Kidney (tissue), 14 donors: ENCODE data around the gene ARSJ. TPM values are rescaled to one million over a fixed set of nuclear protein-coding genes. Genes with fewer than 3 reads are reported as not detected.

ENCODE experiments used
- DNase-seq, 5 donors: peaks; one replicate each; pipeline ENCODE4 v3.0.0-alpha.2; 2013 to 2020
- FAIRE-seq: peaks from 2 replicates; lab custom pipeline; 2012; peaks lifted over from hg19 to GRCh38; lab: Jason Lieb, UNC
- H3K27ac ChIP-seq, 2 donors: one replicate each; pipeline ENCODE4 v1.7.0; 2013; ENCODE audit warnings: low read depth in 2 of 2, low read length in 2 of 2, inconsistent platforms in 1 of 2
- H3K27me3 ChIP-seq: one replicate; pipeline ENCODE4 v1.7.1; 2013; ENCODE audit warnings: low read length, inconsistent platforms; ENCODE audit not compliant: control insufficient read depth, insufficient read depth
- H3K36me3 ChIP-seq, 3 donors: one replicate each; pipeline versions ENCODE4 v1.7.0 to v1.7.1; 2013; ENCODE audit warnings: low read length in 3 of 3, control low read depth in 1 of 3, inconsistent platforms in 1 of 3; ENCODE audit not compliant: insufficient read depth in 3 of 3, control insufficient read depth in 2 of 3
- H3K4me1 ChIP-seq, 3 donors: one replicate each; pipeline versions ENCODE4 v1.7.0 to v1.7.1; 2013; ENCODE audit warnings: low read length in 3 of 3, inconsistent platforms in 1 of 3, low read depth in 1 of 3; ENCODE audit not compliant: control insufficient read depth in 2 of 3, insufficient read depth in 2 of 3
- H3K4me3 ChIP-seq, 3 donors: one replicate each; pipeline versions ENCODE4 v1.7.0 to v1.8.1; 2013; ENCODE audit warnings: low read length in 3 of 3, control low read depth in 1 of 3, inconsistent platforms in 1 of 3
- H3K9ac ChIP-seq, 3 donors: one replicate each; pipeline versions ENCODE4 v1.7.0 to v1.7.1; 2013; ENCODE audit warnings: low read length in 3 of 3, control low read depth in 1 of 3, inconsistent platforms in 1 of 3
- H3K9me3 ChIP-seq, 3 donors: one replicate each; pipeline versions ENCODE4 v1.7.0 to v1.7.1; 2013; ENCODE audit warnings: low read length in 3 of 3, control low read depth in 1 of 3, inconsistent platforms in 1 of 3; ENCODE audit not compliant: control insufficient read depth in 2 of 3, insufficient read depth in 1 of 3
- CTCF ChIP-seq: IDR thresholded peaks from 3 replicates; pipeline ENCODE4 v1.5.1; 2012; ENCODE audit warnings: mild to moderate bottlenecking, moderate library complexity, borderline replicate concordance; ENCODE audit not compliant: insufficient read depth; ENCODE audit errors: extremely low read depth
- intact Hi-C: fragments of 100-400 bp; cut with DNase I; formaldehyde crosslinking; loops from one replicate; pipeline ENCODE4 v1.11.1; 2022
- polyA plus RNA-seq: library from polyadenylated mRNA; stranded (reverse); fragments of 350-450 nt; fragmentation: Illumina TruSeq; extraction: RNeasy Lipid Tissue Mini Kit (QIAGEN cat#74804); gene quantifications from one replicate; pipeline ENCODE4 v1.2.3, GENCODE V29; 2014; ENCODE audit warnings: low read depth, low replicate concordance; ENCODE audit not compliant: insufficient read depth
- total RNA-seq: library from RNA; stranded (reverse); fragmentation: NEBNext Ultra II Directional; extraction: Animal tissue kit (Norgen Biotek cat#: 25700); gene quantifications from one replicate; pipeline ENCODE4 v1.2.1, GENCODE V29; 2021
- donor health status: control.
- donor health status: control.
- donor health status: control.
- donor health status: control.
- donor health status: control.
- donor health status: DM: yes; HTN: yes; CAD: no.
- donor health status: Normal renal cell carcinoma (clear cell type).

ARSJ gene
- total and polyA plus RNA-seq, 2 donors from 2014 or later: 3.6 to 16.7 TPM

- no peak overlapping the region for H3K4me3 ChIP-seq
- H3K27me3 ChIP-seq: no peaks in the 10 kb centered on the region
- intact Hi-C loops: no loop called here
- H3K4me1 ChIP-seq: peaks cover 0 to 2% (median 0%) of the 10 kb centered on the region in 3 donors
- no peak for FAIRE-seq
- no peak for DNase-seq
- H3K9me3 ChIP-seq: no peaks in the 10 kb centered on the region
- no peak overlapping the region for H3K9ac ChIP-seq
- H3K27ac ChIP-seq: no peak overlapping the region
- no peak for TF ChIP-seq CTCF
- no peaks in the 10 kb centered on the region for H3K36me3 ChIP-seq
Measured at GRCh38 chr4:113969709-113970334, 9.6 kb downstream of the ARSJ start.

- TF ChIP-seq CTCF: no peak
- Histone ChIP-seq H3K27me3 (no peaks in the 10 kb centered on the region), H3K9ac (no peak overlapping the region), H3K4me3 (no peak overlapping the region), H3K9me3 (no peaks in the 10 kb centered on the region), H3K36me3 (no peaks in the 10 kb centered on the region), H3K27ac (no peak overlapping the region), H3K4me1 (peaks cover 0 to 2% (median 0%) of the 10 kb centered on the region in 3 donors)
- no peak for FAIRE-seq
- intact Hi-C loops: no loop called here
- DNase-seq: no peak
Measured at GRCh38 chr4:113968473-113968872, 11.0 kb downstream of the ARSJ start.

GRCh38 chr4:113967687-113968086, 11.8 kb downstream of the ARSJ start:
- H3K27ac ChIP-seq: no peak overlapping the region
- H3K4me3 ChIP-seq: no peak overlapping the region
- intact Hi-C loops: no loop called here
- no peaks in the 10 kb centered on the region for H3K9me3 ChIP-seq
- no peak overlapping the region for H3K9ac ChIP-seq
- FAIRE-seq (peak; percentile 78), DNase-seq (no peak)
- peaks cover 0 to 2% (median 0%) of the 10 kb centered on the region in 3 donors for H3K4me1 ChIP-seq
- no peak for TF ChIP-seq CTCF
- no peaks in the 10 kb centered on the region for H3K27me3 ChIP-seq
- H3K36me3 ChIP-seq: no peaks in the 10 kb centered on the region
